Activated gamma-delta T cell (primary cell): ENCODE data around the gene PEG3.

Experiments
- DNase-seq: peaks from one replicate; lab custom pipeline; 2025; lab: John Stamatoyannopoulos, UW

PEG3 gene

DNA sequence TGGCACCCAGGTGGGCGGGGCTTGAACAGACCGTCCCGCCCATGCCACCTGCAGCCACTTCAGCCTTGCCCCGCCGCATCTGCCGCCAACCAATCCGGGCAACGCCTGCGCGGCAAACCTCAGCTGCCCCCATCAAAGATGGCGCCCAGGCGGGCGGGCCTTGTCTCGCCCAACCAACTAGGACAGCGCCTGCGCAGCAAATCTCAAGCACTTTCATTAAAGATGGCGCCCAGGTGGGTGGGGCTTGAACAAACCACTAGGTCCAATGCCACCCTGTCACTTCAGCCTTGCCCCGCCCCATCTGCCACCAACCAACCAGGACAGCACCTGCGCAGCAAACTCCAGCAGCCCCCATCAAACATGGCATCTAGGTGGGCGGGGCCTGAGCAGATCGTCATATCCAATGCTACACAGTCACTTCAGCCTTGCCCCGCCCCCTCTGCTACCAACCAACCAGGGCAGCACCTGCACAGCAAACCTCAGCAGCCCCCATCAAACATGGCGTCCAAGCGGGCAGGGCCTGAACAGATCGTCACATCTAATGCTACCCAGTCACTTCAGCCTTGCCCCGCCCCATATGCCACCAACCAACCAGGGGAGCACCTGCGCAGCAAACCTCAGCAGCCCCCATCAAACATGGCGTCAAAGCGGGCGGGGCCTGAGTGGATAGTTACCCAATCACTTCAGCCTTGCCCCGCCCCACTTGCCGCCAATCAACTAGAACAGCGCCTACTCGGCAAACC lies 1.4 kb downstream of the PEG3 start:
- no peak for DNase-seq

GRCh38 chr19:56838024-56838908 lies 2.3 kb downstream of the PEG3 start:
- DNase-seq = no peak

DNA sequence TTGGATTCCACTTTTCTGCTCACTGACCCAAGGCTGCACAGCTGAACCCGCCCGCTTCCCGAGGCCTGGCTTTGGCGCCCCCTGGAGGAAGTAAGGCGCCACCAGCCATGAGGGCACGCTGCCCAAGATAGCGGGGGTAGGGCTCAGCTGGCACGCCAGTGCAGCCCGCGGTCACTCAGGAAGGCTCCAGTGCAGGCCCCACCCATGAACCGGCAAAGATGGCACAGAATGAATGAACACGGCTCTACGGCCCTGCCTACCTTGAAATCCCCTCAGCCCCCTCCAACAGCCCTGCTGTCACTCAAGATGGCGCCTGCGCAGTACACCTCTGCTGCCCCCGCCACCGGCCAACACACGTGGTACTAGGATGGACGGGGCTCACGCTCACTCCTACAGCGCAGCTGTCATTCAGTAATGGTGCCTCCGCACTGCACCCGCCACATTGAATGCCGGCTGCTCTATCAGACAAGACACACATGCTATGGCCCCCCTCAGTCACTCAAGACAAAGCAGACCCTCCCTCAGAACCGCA lies 3.0 kb downstream of the PEG3 start:
- DNase-seq = no peak

- DNase-seq = no peak
These were observed 3.5 kb downstream of the PEG3 start for GRCh38 chr19:56837004-56837403.

- no peak for DNase-seq
These were observed 4.5 kb downstream of the PEG3 start for GRCh38 chr19:56836059-56836458.

DNA sequence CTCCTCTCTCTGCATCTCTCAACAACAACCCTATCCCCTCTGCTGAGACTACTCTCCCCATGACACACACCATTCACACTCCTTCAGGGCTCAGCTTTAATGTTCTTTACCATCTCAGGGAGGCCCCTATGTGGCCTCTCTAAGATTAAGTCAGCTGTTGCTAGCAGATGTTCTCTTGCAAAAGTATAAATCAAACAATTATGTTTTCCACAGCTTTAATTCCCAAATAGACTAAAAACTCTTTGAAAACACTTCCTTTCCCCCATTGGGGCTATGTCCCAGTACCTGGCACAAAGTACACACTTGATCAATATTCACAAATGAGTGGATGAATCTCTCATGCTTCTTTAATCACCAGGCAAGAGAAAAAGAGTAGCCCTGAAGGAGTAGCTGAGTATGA lies 5.1 kb downstream of the PEG3 start:
- DNase-seq = no peak

DNA sequence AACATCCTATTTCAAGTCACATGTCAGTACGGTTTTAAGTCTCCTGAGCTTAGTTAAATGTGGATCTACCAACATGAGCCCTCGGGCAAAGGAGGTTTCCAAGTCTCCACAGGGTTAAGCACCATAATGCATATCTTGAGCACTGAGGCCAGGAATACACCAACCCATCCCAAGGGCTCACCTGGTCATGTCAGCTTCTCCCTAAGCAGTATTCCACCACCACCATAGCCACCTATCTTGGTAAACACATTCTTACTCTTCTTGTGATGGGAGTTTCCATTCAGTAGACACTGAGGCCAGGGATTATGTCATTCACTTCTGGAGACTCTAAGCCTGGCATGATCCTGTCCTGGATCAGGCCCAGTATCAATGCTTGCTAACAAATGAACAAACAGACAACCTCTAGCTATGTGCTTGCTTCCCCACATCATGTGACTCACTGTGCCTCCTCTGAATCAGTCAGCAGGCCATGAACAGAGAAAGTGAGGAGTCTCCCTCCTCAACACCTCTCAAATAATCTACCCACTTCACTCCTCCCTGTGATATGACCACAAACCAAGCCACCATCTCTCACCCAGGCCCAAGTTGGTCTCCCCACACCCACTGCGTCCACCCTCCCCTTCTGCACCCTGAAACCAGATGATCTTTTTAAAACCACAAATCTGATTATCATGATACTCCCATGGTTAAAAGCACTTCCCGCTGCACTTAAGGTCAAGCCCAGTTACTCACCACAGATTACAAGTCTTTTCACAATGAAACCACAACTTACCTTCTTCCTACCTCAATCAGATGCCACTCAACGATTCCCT lies 5.8 kb downstream of the PEG3 start:
- DNase-seq = no peak

- DNase-seq = no peak
These were observed 8.1 kb downstream of the PEG3 start for GRCh38 chr19:56832352-56832928.

GRCh38 chr19:56831255-56831654 lies 9.3 kb downstream of the PEG3 start:
- DNase-seq = no peak

DNA sequence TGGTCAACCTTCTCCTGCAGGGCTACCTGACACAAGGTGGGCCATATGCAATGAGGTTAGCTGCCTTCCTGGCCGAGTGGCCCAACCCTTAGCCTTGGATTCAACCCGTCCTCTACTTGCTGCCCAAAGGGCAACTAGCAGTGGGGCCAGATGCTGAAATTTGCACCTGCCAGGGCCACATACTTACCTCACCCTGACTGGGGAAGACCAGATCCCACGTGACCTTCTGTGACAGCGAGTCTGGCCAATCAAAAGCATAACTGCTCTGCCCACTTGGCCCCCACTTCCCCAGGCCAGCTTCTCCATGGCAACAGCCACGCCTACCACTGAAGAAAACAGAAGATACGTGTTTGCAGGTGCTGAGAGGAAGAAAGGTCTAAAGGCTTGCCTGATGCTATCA lies 10.9 kb downstream of the PEG3 start:
- DNase-seq = no peak

DNA sequence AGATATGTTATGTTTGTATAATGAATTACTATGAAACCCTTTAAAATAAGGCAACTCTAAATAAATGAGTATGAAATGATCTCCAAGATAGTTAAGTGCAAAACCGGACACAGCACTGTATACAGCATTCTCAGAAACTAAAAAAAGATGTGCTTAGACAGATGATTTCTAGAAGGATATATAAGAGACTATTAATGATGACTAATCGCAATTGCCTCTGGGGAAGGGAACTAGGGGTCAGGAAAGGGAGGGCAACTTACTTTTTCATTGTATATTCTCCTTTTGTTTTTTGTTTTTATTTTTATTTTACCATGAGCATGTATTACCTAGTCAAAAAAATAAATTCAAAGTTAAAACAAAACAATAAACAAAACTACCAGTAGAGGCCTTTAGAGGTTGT lies 12.8 kb downstream of the PEG3 start:
- DNase-seq = no peak

DNA sequence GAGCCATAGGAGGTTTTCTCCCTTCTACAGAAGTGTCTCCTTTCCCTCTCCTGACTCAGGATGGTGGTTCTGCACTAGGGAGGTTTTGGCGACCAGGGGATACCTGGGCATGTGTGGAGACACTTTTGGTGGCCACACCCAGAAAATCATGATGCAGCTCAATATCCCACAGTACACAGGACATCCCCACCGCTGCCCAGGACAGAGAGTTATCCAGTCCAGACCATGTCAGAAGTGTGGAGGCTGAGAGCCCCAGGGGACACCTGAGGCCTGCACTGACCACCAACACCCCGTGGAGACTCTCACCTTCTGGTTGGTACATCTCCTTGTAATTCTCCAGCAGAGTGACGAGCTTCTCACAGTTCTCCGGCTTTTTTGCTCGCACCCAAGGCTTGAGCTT lies 16.6 kb downstream of the PEG3 start:
- DNase-seq = no peak

GRCh38 chr19:56823417-56823816 lies 17.1 kb downstream of the PEG3 start:
- DNase-seq = no peak

DNA sequence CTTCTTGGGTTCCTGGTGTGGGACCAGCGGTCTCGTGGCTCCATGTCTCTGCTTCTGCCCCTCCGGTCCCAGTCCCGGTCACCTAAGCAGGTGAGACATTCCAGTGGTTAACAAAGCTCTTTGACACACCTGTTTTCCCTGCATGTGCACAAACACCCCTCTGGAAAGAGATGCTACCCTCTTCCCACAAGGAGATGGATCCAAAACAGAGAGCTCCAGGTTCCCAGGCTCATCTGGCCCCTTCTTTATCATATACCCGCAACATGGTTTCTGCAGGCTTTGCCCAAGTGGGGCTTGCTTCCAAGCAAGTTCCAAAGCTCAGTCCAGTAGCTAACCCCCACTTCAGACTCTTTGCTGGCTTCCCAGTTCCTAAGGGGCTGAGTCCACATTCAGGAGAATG lies 17.8 kb downstream of the PEG3 start:
- no peak for DNase-seq

DNA sequence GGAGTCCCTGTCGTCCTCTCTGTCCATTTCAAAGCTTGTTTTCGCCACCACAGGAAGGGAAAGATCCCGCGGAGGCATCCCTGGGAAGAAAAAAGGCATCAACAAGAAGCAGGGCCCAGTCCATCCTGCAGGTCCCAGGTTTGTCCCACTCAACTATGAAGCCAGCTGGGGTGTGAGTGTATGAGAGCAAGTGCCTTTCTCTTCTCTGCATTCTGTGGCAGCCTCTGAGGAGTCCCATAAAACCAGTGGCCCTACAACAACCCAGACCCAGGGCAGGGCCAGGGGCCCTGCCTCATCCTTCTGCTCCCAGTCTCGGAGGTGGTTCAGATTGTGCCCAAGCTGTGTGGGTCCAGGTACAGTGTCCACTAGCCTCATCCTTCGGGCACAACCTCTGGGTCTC lies 18.9 kb downstream of the PEG3 start:
- no peak for DNase-seq

DNA sequence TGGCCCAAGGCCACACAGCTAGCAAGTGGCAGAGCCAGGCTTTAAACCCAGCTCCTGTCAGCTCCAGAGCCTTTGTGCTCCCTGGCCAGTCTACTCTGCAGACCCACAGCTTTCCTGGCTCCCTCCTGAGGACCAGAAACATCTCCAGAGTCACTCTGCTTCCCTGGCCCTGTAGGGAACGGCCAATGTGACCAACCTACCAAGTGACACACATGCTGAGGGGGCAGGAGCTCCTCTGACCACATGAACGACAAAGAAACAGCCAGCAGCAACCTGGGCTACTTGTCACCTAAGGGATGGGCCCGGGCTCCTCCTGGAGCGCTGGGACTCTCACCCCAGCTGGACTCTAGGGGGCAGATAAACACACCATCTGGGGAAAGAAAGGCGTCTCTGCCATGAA lies 19.3 kb downstream of the PEG3 start:
- no peak for DNase-seq

DNA sequence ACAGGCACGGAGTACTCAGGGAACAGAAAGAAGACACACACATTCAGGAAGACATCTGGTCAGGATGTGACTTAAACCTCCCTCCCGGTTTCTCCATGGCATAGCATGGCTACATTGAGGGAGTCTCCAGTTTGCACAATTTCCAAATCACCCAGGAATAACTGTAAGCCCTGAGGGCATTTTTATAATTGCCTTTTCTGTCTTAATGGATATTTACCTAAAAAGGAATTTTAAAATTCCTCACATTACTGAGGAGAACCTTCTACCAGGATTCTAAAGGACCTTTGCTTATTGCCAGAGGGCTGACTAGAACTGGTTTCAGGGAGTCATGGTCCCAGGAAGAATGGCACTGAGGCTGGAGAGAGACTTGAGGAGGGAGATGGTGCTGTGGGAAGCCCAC lies 21.4 kb downstream of the PEG3 start:
- DNase-seq = no peak

- DNase-seq = no peak
These were observed 25.9 kb downstream of the PEG3 start for GRCh38 chr19:56814656-56815055.

DNA sequence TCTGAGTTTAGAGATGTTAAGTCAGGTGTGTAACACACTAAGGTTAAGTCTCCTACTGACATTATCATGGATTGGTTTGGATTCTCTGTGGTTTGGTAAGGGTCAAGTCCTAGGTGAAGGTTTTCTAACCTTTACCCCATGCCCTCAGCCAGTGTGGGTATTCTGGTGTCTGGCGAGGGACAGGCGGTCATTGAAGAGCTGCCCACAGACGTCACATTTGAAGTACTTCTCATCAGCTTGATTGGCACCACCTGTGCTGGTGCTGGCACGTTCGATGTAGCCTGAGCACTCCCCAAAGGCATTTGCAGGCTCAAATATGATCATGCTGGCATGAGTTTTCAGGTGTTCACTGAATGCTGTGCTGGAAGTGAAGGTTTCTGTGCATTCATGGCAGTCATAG lies 27.0 kb downstream of the PEG3 start:
- no peak for DNase-seq

GRCh38 chr19:56811480-56811879 lies 29.0 kb downstream of the PEG3 start:
- no peak for DNase-seq

- no peak for DNase-seq
These were observed 30.3 kb downstream of the PEG3 start for GRCh38 chr19:56810260-56810659.
